Neural crest cell (in vitro differentiated cells): Measurements from ENCODE around the gene RAB17. TPM values are rescaled to one million over a fixed set of nuclear protein-coding genes. Genes with fewer than 3 reads are reported as not detected.

Experiments used
- DNase-seq: peaks from one replicate; pipeline ENCODE4 v3.0.0; 2021; ENCODE audit warnings: low read depth, mixed read lengths, low spot score
- H3K27ac Mint-ChIP-seq: one replicate; pipeline ENCODE4 v1.8.0; 2021; ENCODE audit warnings: mild to moderate bottlenecking, mixed read lengths; ENCODE audit not compliant: unreplicated experiment
- H3K27me3 Mint-ChIP-seq: 2 replicates; pipeline ENCODE4 v1.8.0; 2021; ENCODE audit warnings: low read depth, mild to moderate bottlenecking, mixed read lengths
- H3K36me3 Mint-ChIP-seq: 2 replicates; pipeline ENCODE4 v1.8.0; 2021; ENCODE audit warnings: low read depth, mild to moderate bottlenecking, mixed read lengths
- H3K4me1 Mint-ChIP-seq: 2 replicates; pipeline ENCODE4 v1.8.0; 2021; ENCODE audit warnings: mixed read lengths
- H3K4me3 Mint-ChIP-seq: one replicate; pipeline ENCODE4 v1.8.0; 2021; ENCODE audit warnings: mild to moderate bottlenecking, mixed read lengths
- H3K9me3 Mint-ChIP-seq: 2 replicates; pipeline ENCODE4 v1.8.0; 2021; ENCODE audit warnings: mixed read lengths
- CTCF ChIP-seq: fragments of 200-600 bp; sonication (generic); conservative IDR thresholded peaks from 2 replicates; pipeline ENCODE4 v1.5.0; 2021; ENCODE audit warnings: antibody characterized with exemption, mild to moderate bottlenecking
- total RNA-seq: library from RNA; stranded (reverse); gene quantifications from 2 replicates; pipeline ENCODE4 v1.2.1, GENCODE V29; 2021

The RAB17 gene
- total RNA-seq, 1 donor from 2014 or later, result not detected

- H3K4me3 Mint-ChIP-seq, result no peak overlapping the region
- DNase-seq, result no peak
- no peak for TF ChIP-seq CTCF
- H3K9me3 Mint-ChIP-seq, result no peaks in the 10 kb centered on the region
- peaks cover 5% of the 10 kb centered on the region for H3K27me3 Mint-ChIP-seq
- peaks cover 16% of the 10 kb centered on the region for H3K4me1 Mint-ChIP-seq
- no peak overlapping the region for H3K27ac Mint-ChIP-seq
- H3K36me3 Mint-ChIP-seq, result no peaks in the 10 kb centered on the region
These were observed 27.9 kb upstream of the RAB17 start for GRCh38 chr2:237618449-237618848.

GRCh38 chr2:237617587-237617982 lies 27.1 kb upstream of the RAB17 start:
- Mint-ChIP-seq H3K4me3 (no peak overlapping the region), H3K4me1 (peaks cover 16% of the 10 kb centered on the region), H3K9me3 (no peaks in the 10 kb centered on the region), H3K27ac (no peak overlapping the region), H3K27me3 (peaks cover 3% of the 10 kb centered on the region), H3K36me3 (no peaks in the 10 kb centered on the region)
- DNase-seq, result no peak
- TF ChIP-seq CTCF, result no peak

DNA sequence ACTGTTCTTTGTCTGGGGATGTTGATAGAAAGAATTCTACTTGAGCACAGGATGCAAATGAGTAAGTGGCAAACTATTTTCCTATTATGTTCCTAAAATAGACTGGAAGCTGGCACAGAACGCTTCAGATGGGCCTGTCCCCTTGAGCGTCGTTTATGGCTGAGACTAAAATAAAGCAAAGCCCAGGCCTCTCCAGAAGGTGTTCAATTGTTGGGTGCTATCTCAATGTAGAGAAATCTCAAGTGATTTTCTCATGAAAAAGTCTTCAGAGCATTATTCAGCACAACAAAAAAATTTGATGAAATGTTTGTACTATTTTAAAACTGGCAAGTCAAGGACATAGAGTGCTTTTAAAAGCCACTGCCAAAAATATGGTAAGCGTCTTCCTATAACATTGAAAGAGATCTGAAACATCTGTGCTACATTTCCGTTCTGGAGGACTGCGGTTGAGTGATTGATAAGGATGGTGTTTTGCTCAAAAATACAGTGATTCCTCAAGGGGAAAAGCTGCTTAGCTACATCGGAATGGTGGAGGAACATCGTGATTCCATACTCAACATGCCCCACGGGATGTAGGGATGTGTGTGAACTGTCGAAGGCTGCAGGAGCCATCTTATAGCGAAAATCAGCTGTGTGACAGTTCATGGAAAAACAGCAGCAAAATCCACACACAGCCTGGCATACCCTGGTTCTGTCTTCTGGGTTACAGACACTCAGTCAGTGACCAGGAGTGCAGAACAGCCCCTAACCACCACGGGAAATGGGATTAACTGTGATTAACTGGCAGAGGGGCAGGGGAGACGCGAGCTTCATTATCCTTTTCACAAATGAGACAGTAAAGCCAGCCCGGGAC lies 26.4 kb upstream of the RAB17 start:
- Mint-ChIP-seq H3K4me1 (peaks cover 16% of the 10 kb centered on the region), H3K27ac (peak overlapping the region; percentile 43), H3K9me3 (no peaks in the 10 kb centered on the region), H3K27me3 (peaks cover 3% of the 10 kb centered on the region), H3K4me3 (no peak overlapping the region), H3K36me3 (no peaks in the 10 kb centered on the region)
- TF ChIP-seq CTCF, result no peak
- no peak for DNase-seq

GRCh38 chr2:237616373-237616733 lies 25.8 kb upstream of the RAB17 start:
- peaks cover 16% of the 10 kb centered on the region for H3K4me1 Mint-ChIP-seq
- peak overlapping the region; percentile 43 for H3K27ac Mint-ChIP-seq
- H3K36me3 Mint-ChIP-seq, result no peaks in the 10 kb centered on the region
- H3K4me3 Mint-ChIP-seq, result no peak overlapping the region
- no peaks in the 10 kb centered on the region for H3K9me3 Mint-ChIP-seq
- no peak for DNase-seq
- TF ChIP-seq CTCF, result no peak
- peaks cover 3% of the 10 kb centered on the region for H3K27me3 Mint-ChIP-seq

DNA sequence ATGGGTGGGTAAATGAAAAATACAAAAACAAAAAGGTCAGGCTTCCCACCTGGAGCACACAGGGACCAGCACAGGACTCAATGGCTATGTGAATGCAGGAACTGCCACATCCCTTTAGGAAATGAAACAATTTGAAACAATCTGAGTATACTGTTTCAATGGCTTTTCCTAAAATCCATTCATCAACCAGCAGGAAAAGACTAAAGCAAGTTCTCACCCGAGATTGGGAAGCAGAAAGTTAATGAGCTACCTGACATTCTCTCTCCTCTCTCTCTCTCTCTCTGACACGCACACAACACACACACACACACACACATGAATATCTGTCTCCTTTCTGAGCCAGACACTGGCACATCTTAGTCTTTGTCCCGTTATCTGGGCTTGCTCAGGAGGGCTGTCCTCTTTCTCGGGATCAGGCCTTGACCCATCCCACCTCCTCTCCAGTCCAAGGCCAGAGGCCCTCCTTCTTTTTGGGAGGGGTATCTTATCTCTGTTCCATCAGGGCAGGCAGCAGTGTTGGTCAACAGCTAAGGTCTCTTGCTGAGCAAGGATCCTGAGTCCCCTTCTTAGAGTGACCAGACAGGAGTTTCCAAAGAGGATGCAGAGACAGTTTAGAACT lies 25.2 kb upstream of the RAB17 start:
- DNase-seq, result no peak
- Mint-ChIP-seq H3K27me3 (peaks cover 3% of the 10 kb centered on the region), H3K27ac (no peak overlapping the region), H3K9me3 (no peaks in the 10 kb centered on the region), H3K4me1 (peaks cover 16% of the 10 kb centered on the region), H3K36me3 (no peaks in the 10 kb centered on the region), H3K4me3 (no peak overlapping the region)
- TF ChIP-seq CTCF, result no peak
